BLaER1 (cell line): ENCODE data around the gene TRPM2.
A peak's percentile ranks its signal among the peaks of the same experiment; 100 is the strongest.
"Not testable (repeated sequence)": the region's sequence is repeated elsewhere in the genome, so short reads cannot be mapped to it uniquely, and the experiment has no call there.

Source experiments
- H3K27ac ChIP-seq: shearing (Covaris generic); formaldehyde crosslinking; 2 replicates; pipeline ENCODE4 v1.8.1; 2022
- H3K27me3 ChIP-seq: shearing (Covaris generic); formaldehyde crosslinking; 2 replicates; pipeline ENCODE4 v1.8.1; 2022
- H3K36me3 ChIP-seq: shearing (Covaris generic); formaldehyde crosslinking; 2 replicates; pipeline ENCODE4 v1.8.1; 2022
- H3K4me1 ChIP-seq: shearing (Covaris generic); formaldehyde crosslinking; 2 replicates; pipeline ENCODE4 v1.8.1; 2022
- H3K4me2 ChIP-seq: shearing (Covaris generic); formaldehyde crosslinking; 2 replicates; pipeline ENCODE4 v1.8.1; 2022
- H3K4me3 ChIP-seq: shearing (Covaris generic); formaldehyde crosslinking; 2 replicates; pipeline ENCODE4 v1.8.1; 2022
- H3K9ac ChIP-seq: shearing (Covaris generic); formaldehyde crosslinking; 2 replicates; pipeline ENCODE4 v1.8.1; 2022
- H3K9me3 ChIP-seq: shearing (Covaris generic); formaldehyde crosslinking; 2 replicates; pipeline ENCODE4 v1.8.1; 2022
- H4K20me1 ChIP-seq: shearing (Covaris generic); formaldehyde crosslinking; 2 replicates; pipeline ENCODE4 v1.8.1; 2022
- Cebpa-rat ChIP-seq: shearing (Covaris generic); IDR thresholded peaks from 2 replicates; pipeline ENCODE4 v1.8.1; 2022

Gene TRPM2

GRCh38 chr21:44333509-44334328, 19.7 kb upstream of the TRPM2 start:
- peak overlapping the region; percentile 48; the same call in 1 of the 2 replicates for H3K9ac ChIP-seq
- H3K9me3 ChIP-seq = no peaks in the 10 kb centered on the region
- peaks cover 83% of the 10 kb centered on the region for H4K20me1 ChIP-seq
- H3K36me3 ChIP-seq = peaks cover 40% of the 10 kb centered on the region; the same call in 1 of the 2 replicates
- H3K4me3 ChIP-seq = peak overlapping the region; percentile 18; the same call in 1 of the 2 replicates
- TF ChIP-seq Cebpa-rat = no peak
- H3K4me2 ChIP-seq = peak overlapping the region; percentile 91
- H3K4me1 ChIP-seq = peaks cover 86% of the 10 kb centered on the region
- no peaks in the 10 kb centered on the region for H3K27me3 ChIP-seq
- peak overlapping the region; percentile 19; the same call in 1 of the 2 replicates for H3K27ac ChIP-seq

- peaks cover 33% of the 10 kb centered on the region; the same call in 1 of the 2 replicates for H3K36me3 ChIP-seq
- peak overlapping the region; percentile 18; the same call in 1 of the 2 replicates for H3K4me3 ChIP-seq
- TF ChIP-seq Cebpa-rat = no peak
- H3K9me3 ChIP-seq = no peaks in the 10 kb centered on the region
- H4K20me1 ChIP-seq = peaks cover 75% of the 10 kb centered on the region
- peak overlapping the region; percentile 91 for H3K4me2 ChIP-seq
- peaks cover 78% of the 10 kb centered on the region for H3K4me1 ChIP-seq
- peak overlapping the region; percentile 19; the same call in 1 of the 2 replicates for H3K27ac ChIP-seq
- H3K9ac ChIP-seq = peak overlapping the region; percentile 48; the same call in 1 of the 2 replicates
- no peaks in the 10 kb centered on the region for H3K27me3 ChIP-seq
Observed at GRCh38 chr21:44334329-44335030, 18.9 kb upstream of the TRPM2 start.

- Histone ChIP-seq H3K36me3 (peaks cover 33% of the 10 kb centered on the region; the same call in 1 of the 2 replicates), H3K4me3 (no peak overlapping the region), H3K27ac (no peak overlapping the region), H3K4me2 (peak overlapping the region; percentile 91), H3K27me3 (no peaks in the 10 kb centered on the region), H3K9ac (0 out of 2 replicates have a peak overlapping the region, but pooled peaks have one; percentile 3), H4K20me1 (peaks cover 66% of the 10 kb centered on the region), H3K4me1 (peaks cover 78% of the 10 kb centered on the region), H3K9me3 (no peaks in the 10 kb centered on the region)
- TF ChIP-seq Cebpa-rat = no peak
Observed at GRCh38 chr21:44335266-44336059, 18.0 kb upstream of the TRPM2 start.

GRCh38 chr21:44337449-44337848, 16.0 kb upstream of the TRPM2 start:
- peak overlapping the region; percentile 48; the same call in 1 of the 2 replicates for H3K9ac ChIP-seq
- peaks cover 47% of the 10 kb centered on the region for H4K20me1 ChIP-seq
- peaks cover 20% of the 10 kb centered on the region; the same call in 1 of the 2 replicates for H3K36me3 ChIP-seq
- H3K27me3 ChIP-seq = no peaks in the 10 kb centered on the region
- no peaks in the 10 kb centered on the region for H3K9me3 ChIP-seq
- H3K27ac ChIP-seq = no peak overlapping the region
- no peak overlapping the region for H3K4me3 ChIP-seq
- H3K4me1 ChIP-seq = peaks cover 62% of the 10 kb centered on the region
- peak; percentile 56; the same call in 1 of the 2 replicates for TF ChIP-seq Cebpa-rat
- peak overlapping the region; percentile 96 for H3K4me2 ChIP-seq

- peak overlapping the region; percentile 60 for H3K4me3 ChIP-seq
- H4K20me1 ChIP-seq = peaks cover 39% of the 10 kb centered on the region
- TF ChIP-seq Cebpa-rat = no peak
- 0 out of 2 replicates have a peak overlapping the region, but pooled peaks have one; percentile 53 for H3K27ac ChIP-seq
- no peaks in the 10 kb centered on the region for H3K9me3 ChIP-seq
- H3K4me1 ChIP-seq = peaks cover 61% of the 10 kb centered on the region
- peaks cover 20% of the 10 kb centered on the region; the same call in 1 of the 2 replicates for H3K36me3 ChIP-seq
- H3K27me3 ChIP-seq = no peaks in the 10 kb centered on the region
- no peak overlapping the region for H3K9ac ChIP-seq
- peak overlapping the region; percentile 96 for H3K4me2 ChIP-seq
Observed at GRCh38 chr21:44337941-44338895, 15.2 kb upstream of the TRPM2 start.

GRCh38 chr21:44338971-44339910, 14.2 kb upstream of the TRPM2 start, which contains the start of gene CFAP410:
Gene CFAP410 (minus strand): TSS chr21:44339390. CDS start chr21:44339194, 196 bp downstream.
- Histone ChIP-seq H3K27ac (peak within 1 kb of the TSS; percentile 89), H3K4me1 (peaks cover 61% of the 10 kb centered on the region), H3K9ac (peak within 1 kb of the TSS; percentile 89), H4K20me1 (peaks cover 29% of the 10 kb centered on the region), H3K9me3 (no peaks in the 10 kb centered on the region), H3K27me3 (no peaks in the 10 kb centered on the region), H3K4me2 (peak within 1 kb of the TSS; percentile 96), H3K36me3 (peaks cover 20% of the 10 kb centered on the region; the same call in 1 of the 2 replicates), H3K4me3 (peak within 1 kb of the TSS; percentile 78)
- TF ChIP-seq Cebpa-rat = no peak

GRCh38 chr21:44341726-44342458, 11.5 kb upstream of the TRPM2 start:
- H3K4me1 ChIP-seq = peaks cover 71% of the 10 kb centered on the region
- H3K9me3 ChIP-seq, H3K27me3 ChIP-seq, H3K36me3 ChIP-seq, H3K27ac ChIP-seq, H3K9ac ChIP-seq, H3K4me2 ChIP-seq, H3K4me3 ChIP-seq: not testable (repeated sequence)
- H4K20me1 ChIP-seq = peaks cover 15% of the 10 kb centered on the region

- not testable (repeated sequence) for H3K9me3 ChIP-seq, H3K27me3 ChIP-seq, H3K27ac ChIP-seq, H3K9ac ChIP-seq, H3K36me3 ChIP-seq, H3K4me3 ChIP-seq, H4K20me1 ChIP-seq
- Histone ChIP-seq H3K4me2 (peak overlapping the region; percentile 32; the same call in 1 of the 2 replicates), H3K4me1 (peaks cover 68% of the 10 kb centered on the region)
Observed at GRCh38 chr21:44342981-44343380, 10.4 kb upstream of the TRPM2 start.
